Esophagus muscularis mucosa (tissue), 4 donors: ENCODE results near the gene FKTN. TPM values are rescaled to one million over a fixed set of nuclear protein-coding genes. Genes with fewer than 3 reads are reported as not detected.

Experiments
- DNase-seq: peaks from one replicate; pipeline ENCODE4 v3.0.0-alpha.2; 2017; ENCODE audit errors: extremely low spot score
- H3K27ac ChIP-seq, 4 donors: fragments of 200-600 bp; sonication (generic); replicated peaks in 1 of 4; 1 replicate in 3 of 4; 2 replicates in 1 of 4; pipeline ENCODE4 v1.5.1; 2016 to 2019; ENCODE audit warnings: mild to moderate bottlenecking in 1 of 4
- H3K27me3 ChIP-seq, 4 donors: fragments of 200-600 bp; sonication (generic); one replicate each; pipeline versions ENCODE4 v1.5.1 to v1.6.0; 2016 to 2019
- H3K36me3 ChIP-seq, 4 donors: fragments of 200-600 bp; sonication (generic); one replicate each; pipeline ENCODE4 v1.5.1; 2016 to 2019
- H3K4me1 ChIP-seq, 4 donors: fragments of 200-600 bp; sonication (generic); one replicate each; pipeline ENCODE4 v1.5.1; 2016 to 2019
- H3K4me3 ChIP-seq, 4 donors: fragments of 200-600 bp; sonication (generic); 1 replicate in 2 of 4; 2 replicates in 2 of 4; pipeline ENCODE4 v1.5.1; 2016 to 2019; ENCODE audit warnings: mild to moderate bottlenecking in 4 of 4, moderate library complexity in 1 of 4
- H3K9me3 ChIP-seq, 4 donors: fragments of 200-600 bp; sonication (generic); 1 replicate in 3 of 4; 2 replicates in 1 of 4; pipeline ENCODE4 v1.5.1; 2016 to 2019
- EP300 ChIP-seq: sonication (generic); formaldehyde crosslinking; IDR thresholded peaks from one replicate; pipeline ENCODE4 v1.6.1; 2017; ENCODE audit warnings: antibody characterized with exemption
- POLR2A ChIP-seq: fragments of 450-650 bp; IDR thresholded peaks from one replicate; pipeline ENCODE4 v1.6.1; 2017; ENCODE audit warnings: antibody characterized with exemption, moderate library complexity, mild to moderate bottlenecking, low read depth
- POLR2AphosphoS5 ChIP-seq, 2 donors: sonication (generic); formaldehyde crosslinking; IDR thresholded peaks; one replicate each; pipeline ENCODE4 v1.6.1; 2017; ENCODE audit warnings: antibody characterized with exemption in 2 of 2
- WGBS: methylation state at CpG from one replicate; pipeline ENCODE4 v1.1.5; 2018; 5-methylcytosine and 5-hydroxymethylcytosine counted together
- intact Hi-C: fragments of 100-400 bp; cut with DNase I; formaldehyde crosslinking; loops from one replicate; pipeline ENCODE4 v1.15.1; 2023
- total RNA-seq, 4 donors: library from RNA; depleted of rRNA; stranded (reverse); fragments of >200 nt; gene quantifications; one replicate each; pipeline versions ENCODE4 v1.1.0 to v1.2.1, GENCODE V29; 2016
- TF ChIP-seq, protein P1 (sequence below), 3 experiments: fragments of 200-600 bp in 2 of 3; fragments of 450-650 bp in 1 of 3; sonication (generic) in 2 of 3; IDR thresholded peaks; one replicate each; pipeline ENCODE4 v1.5.1; 2017 to 2019; ENCODE audit warnings: antibody characterized with exemption in 3 of 3, mild to moderate bottlenecking in 2 of 3, moderate library complexity in 1 of 3

FKTN gene
- total RNA-seq, 4 donors from 2014 or later = 5.1 to 21.3 (median 14.7) TPM

DNA sequence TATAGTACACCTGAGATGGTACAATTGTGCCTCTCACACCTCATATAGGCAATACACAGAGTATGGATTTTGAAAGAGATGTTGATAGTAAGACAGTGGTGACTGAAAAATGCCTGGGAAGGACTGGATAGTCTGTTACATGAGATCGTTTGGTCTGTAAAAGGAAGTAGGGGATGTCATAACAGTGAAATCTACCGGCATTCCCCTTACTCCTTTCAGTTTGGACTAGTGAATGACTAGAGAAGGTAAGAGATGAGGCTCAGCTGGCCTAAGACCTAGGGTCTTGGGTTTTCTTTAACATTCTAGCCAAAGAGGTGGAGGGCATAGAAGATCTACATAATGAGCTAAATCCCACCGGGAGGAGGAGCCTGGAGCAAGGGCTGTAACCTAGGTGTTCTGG, 112.4 kb downstream of the FKTN start:
- Histone ChIP-seq H3K27me3 (no peaks in the 10 kb centered on the region), H3K4me1 (no peaks in the 10 kb centered on the region), H3K36me3 (no peaks in the 10 kb centered on the region), H3K4me3 (no peak overlapping the region), H3K9me3 (no peaks in the 10 kb centered on the region), H3K27ac (no peak overlapping the region)
- DNase-seq = no peak
- TF ChIP-seq POLR2AphosphoS5 (IDR thresholded peaks at IDR 0.05) = no peak
- TF ChIP-seq, protein P1, sequence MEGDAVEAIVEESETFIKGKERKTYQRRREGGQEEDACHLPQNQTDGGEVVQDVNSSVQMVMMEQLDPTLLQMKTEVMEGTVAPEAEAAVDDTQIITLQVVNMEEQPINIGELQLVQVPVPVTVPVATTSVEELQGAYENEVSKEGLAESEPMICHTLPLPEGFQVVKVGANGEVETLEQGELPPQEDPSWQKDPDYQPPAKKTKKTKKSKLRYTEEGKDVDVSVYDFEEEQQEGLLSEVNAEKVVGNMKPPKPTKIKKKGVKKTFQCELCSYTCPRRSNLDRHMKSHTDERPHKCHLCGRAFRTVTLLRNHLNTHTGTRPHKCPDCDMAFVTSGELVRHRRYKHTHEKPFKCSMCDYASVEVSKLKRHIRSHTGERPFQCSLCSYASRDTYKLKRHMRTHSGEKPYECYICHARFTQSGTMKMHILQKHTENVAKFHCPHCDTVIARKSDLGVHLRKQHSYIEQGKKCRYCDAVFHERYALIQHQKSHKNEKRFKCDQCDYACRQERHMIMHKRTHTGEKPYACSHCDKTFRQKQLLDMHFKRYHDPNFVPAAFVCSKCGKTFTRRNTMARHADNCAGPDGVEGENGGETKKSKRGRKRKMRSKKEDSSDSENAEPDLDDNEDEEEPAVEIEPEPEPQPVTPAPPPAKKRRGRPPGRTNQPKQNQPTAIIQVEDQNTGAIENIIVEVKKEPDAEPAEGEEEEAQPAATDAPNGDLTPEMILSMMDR (IDR thresholded peaks at IDR 0.05) = no peak
- no peak for TF ChIP-seq EP300
- no peak for TF ChIP-seq POLR2A
- WGBS = 80% methylated on average over 3 of the region's 3 CpGs
- intact Hi-C loops = no loop called here

DNA sequence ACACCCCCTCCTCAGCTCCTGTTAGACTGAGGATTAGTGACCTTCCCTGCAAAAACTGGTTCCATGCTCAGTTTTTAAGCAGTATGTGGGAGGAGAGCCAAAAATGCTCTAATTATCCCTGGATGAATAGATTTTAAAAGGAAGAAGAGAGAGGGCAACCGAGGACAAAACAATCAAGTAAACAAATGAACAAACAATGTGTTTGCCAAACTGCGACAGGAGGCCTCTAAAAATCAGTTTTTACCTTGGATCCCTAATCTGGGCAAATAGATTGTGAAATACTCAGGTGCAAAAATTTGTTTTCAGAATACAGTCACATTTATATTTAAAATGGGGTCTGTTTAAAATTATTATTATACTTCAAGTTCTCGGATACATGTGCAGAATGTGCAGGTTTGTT, 112.8 kb downstream of the FKTN start:
- intact Hi-C loops = no loop called here
- Histone ChIP-seq H3K9me3 (no peaks in the 10 kb centered on the region), H3K27ac (no peak overlapping the region), H3K4me1 (no peaks in the 10 kb centered on the region), H3K4me3 (no peak overlapping the region), H3K27me3 (no peaks in the 10 kb centered on the region), H3K36me3 (no peaks in the 10 kb centered on the region)
- TF ChIP-seq POLR2A = no peak
- no peak for TF ChIP-seq POLR2AphosphoS5 (IDR thresholded peaks at IDR 0.05)
- TF ChIP-seq, protein P1 (IDR thresholded peaks at IDR 0.05) = no peak
- no peak for TF ChIP-seq EP300
- 81% methylated on average over 3 of the region's 3 CpGs for WGBS
- no peak for DNase-seq

DNA sequence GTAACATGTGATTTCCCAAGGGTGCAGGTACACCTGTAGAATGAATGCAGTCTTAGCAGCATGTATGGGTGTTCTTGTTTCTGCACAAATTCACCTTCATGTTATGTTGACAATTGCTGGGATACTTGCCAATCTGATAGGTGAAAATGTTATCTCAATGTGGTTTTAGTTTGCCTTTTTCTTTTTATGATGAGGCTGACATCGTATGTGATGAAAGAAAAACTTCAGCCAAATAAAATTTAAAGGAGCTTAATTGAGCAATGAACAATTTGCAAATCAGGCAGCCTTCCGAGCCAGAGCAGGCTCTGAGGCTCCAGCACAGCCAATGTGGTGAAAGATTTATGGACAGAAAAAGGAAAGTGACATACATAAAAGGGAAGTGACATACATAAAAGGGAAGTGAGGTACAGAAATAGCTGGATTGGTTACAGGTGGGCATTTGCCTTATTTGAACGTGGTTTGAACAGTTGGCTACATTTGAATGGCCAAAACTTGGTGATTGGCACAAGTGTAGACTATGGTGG, 114.8 kb downstream of the FKTN start:
- intact Hi-C loops = no loop called here
- 55% methylated on average over 3 of the region's 3 CpGs for WGBS
- Histone ChIP-seq H3K9me3 (no peaks in the 10 kb centered on the region), H3K4me1 (no peaks in the 10 kb centered on the region), H3K4me3 (no peak overlapping the region), H3K27me3 (no peaks in the 10 kb centered on the region), H3K36me3 (no peaks in the 10 kb centered on the region), H3K27ac (no peak overlapping the region)
- DNase-seq = peak; percentile 55
- TF ChIP-seq, protein P1 (IDR thresholded peaks at IDR 0.05) = no peak
- TF ChIP-seq POLR2AphosphoS5 (IDR thresholded peaks at IDR 0.05) (no peak), POLR2A (no peak), EP300 (no peak)

- H3K36me3 ChIP-seq = no peaks in the 10 kb centered on the region
- no peaks in the 10 kb centered on the region for H3K4me1 ChIP-seq
- intact Hi-C loops = no loop called here
- TF ChIP-seq EP300 (no peak), POLR2AphosphoS5 (IDR thresholded peaks at IDR 0.05) (no peak), POLR2A (no peak)
- TF ChIP-seq, protein P1 (IDR thresholded peaks at IDR 0.05) = no peak
- DNase-seq = peak; percentile 39
- no peaks in the 10 kb centered on the region for H3K27me3 ChIP-seq
- 66% methylated on average over 3 of the region's 3 CpGs for WGBS
- no peak overlapping the region for H3K4me3 ChIP-seq
- no peak overlapping the region for H3K27ac ChIP-seq
- no peaks in the 10 kb centered on the region for H3K9me3 ChIP-seq
These were observed 116.0 kb downstream of the FKTN start for GRCh38 chr9:105673850-105674387.
